Naive B cell (primary cell): ENCODE data around the gene GPR89A. TPM values are rescaled to one million over a fixed set of nuclear protein-coding genes. Genes with fewer than 3 reads are reported as not detected.
"Not testable (repeated sequence)": the region's sequence is repeated elsewhere in the genome, so short reads cannot be mapped to it uniquely, and the experiment has no call there.

ENCODE experiments used
- ATAC-seq, 2 donors: fragments of 150-1000 bp; cut with Tn5 transposase; 2 replicates each; pipeline ENCODE4 v1.10.0; 2021; ENCODE audit warnings: low read depth in 2 of 2, mild to moderate bottlenecking in 2 of 2, moderate library complexity in 2 of 2
- DNase-seq: peaks from one replicate; pipeline ENCODE4 v3.0.0; 2022
- H3K27ac Mint-ChIP-seq, 6 donors: one replicate each; pipeline ENCODE4 v1.8.0; 2020 to 2022; ENCODE audit warnings: mild to moderate bottlenecking in 6 of 6, mixed read lengths in 6 of 6, moderate library complexity in 5 of 6, inconsistent platforms in 2 of 6
- H3K27me3 Mint-ChIP-seq, 3 donors: one replicate each; pipeline ENCODE4 v1.8.0; 2021 to 2022; ENCODE audit warnings: mixed read lengths in 3 of 3, mild to moderate bottlenecking in 1 of 3
- H3K36me3 Mint-ChIP-seq, 2 donors: one replicate each; pipeline ENCODE4 v1.8.0; 2020 to 2022; ENCODE audit warnings: mixed read lengths in 2 of 2, inconsistent platforms in 1 of 2, mild to moderate bottlenecking in 1 of 2
- H3K4me1 Mint-ChIP-seq, 3 donors: one replicate each; pipeline ENCODE4 v1.8.0; 2020 to 2022; ENCODE audit warnings: mixed read lengths in 3 of 3, inconsistent platforms in 1 of 3, mild to moderate bottlenecking in 1 of 3, moderate library complexity in 1 of 3
- H3K4me3 Mint-ChIP-seq, 8 donors: one replicate each; pipeline ENCODE4 v1.8.0; 2020 to 2022; ENCODE audit warnings: mild to moderate bottlenecking in 8 of 8, mixed read lengths in 8 of 8, moderate library complexity in 8 of 8, inconsistent platforms in 2 of 8
- H3K9me3 Mint-ChIP-seq, 7 donors: one replicate each; pipeline ENCODE4 v1.8.0; 2020 to 2022; ENCODE audit warnings: mixed read lengths in 7 of 7, mild to moderate bottlenecking in 5 of 7, inconsistent platforms in 2 of 7, moderate library complexity in 1 of 7
- polyA plus RNA-seq, 6 donors: library from polyadenylated mRNA; unstranded; fragments of 300-500 nt; fragmentation: Illumina TruSeq; gene quantifications; one replicate each; pipeline ENCODE4 v1.2.3, GENCODE V29; 2021; ENCODE audit warnings: low read depth in 6 of 6

Gene GPR89A
- polyA plus RNA-seq, 6 donors from 2014 or later: 3.0 to 25.0 (median 17.3) TPM

GRCh38 chr1:145641886-145642285, 34.1 kb downstream of the GPR89A start:
- H3K4me1 Mint-ChIP-seq, H3K4me3 Mint-ChIP-seq, H3K36me3 Mint-ChIP-seq, ATAC-seq, H3K9me3 Mint-ChIP-seq, H3K27ac Mint-ChIP-seq, H3K27me3 Mint-ChIP-seq, DNase-seq: not testable (repeated sequence)

DNA sequence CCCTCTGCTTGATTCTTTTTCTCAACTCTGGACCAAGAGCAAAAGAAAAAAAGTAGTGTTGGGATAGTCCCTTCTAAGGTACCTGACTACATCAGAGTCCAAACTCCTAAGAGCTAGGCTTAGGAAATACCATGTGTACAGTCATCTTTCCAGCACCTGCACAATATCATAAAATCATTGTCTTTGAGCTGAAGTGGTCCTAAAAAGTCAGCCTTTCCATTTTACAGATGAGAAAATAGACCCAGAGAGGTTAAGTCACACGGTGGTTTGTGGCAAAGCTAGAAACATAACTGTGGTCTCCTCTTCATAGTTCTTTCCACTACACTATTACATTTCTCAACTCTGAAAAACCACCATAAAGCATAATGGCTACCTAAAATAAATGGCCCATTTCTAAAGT, 36.2 kb downstream of the GPR89A start:
- H3K4me3 Mint-ChIP-seq, H3K4me1 Mint-ChIP-seq, H3K36me3 Mint-ChIP-seq, DNase-seq, H3K9me3 Mint-ChIP-seq, H3K27ac Mint-ChIP-seq, ATAC-seq, H3K27me3 Mint-ChIP-seq: not testable (repeated sequence)

DNA sequence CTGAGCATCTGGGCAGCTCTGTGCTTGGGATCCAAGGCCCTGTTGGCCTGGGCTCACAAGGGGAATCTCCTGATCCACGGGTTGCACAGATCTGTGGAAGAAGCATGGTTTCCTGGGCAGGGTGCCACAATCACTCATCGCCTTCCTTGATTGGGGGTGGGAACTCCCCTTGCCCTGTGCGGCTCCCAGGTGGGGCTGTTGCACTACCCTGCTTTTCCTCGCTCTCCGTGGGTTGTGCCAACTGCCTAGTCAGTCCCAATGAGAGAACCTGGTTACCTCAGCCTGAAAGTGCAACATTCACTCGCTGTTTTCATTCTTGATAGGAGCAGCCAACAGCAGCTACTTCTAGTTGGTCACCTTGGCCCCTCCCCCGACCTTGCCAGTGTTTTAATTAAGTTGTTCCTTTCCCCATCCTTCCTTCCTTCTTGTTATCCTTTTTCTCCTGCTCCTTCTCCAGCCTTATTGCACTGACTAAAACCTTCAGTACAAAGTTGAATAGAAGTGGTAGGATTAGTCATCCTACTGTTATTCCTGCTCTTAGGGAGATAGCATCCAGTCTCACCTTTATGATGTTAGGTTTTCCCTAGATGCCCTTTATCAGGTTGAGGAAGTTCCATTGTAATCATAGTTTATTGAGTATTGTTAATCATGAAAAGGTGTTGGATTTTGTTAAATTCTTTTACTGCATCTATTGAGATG, 48.6 kb downstream of the GPR89A start:
- not testable (repeated sequence) for DNase-seq, ATAC-seq, H3K27ac Mint-ChIP-seq, H3K4me3 Mint-ChIP-seq, H3K4me1 Mint-ChIP-seq, H3K36me3 Mint-ChIP-seq, H3K27me3 Mint-ChIP-seq, H3K9me3 Mint-ChIP-seq

DNA sequence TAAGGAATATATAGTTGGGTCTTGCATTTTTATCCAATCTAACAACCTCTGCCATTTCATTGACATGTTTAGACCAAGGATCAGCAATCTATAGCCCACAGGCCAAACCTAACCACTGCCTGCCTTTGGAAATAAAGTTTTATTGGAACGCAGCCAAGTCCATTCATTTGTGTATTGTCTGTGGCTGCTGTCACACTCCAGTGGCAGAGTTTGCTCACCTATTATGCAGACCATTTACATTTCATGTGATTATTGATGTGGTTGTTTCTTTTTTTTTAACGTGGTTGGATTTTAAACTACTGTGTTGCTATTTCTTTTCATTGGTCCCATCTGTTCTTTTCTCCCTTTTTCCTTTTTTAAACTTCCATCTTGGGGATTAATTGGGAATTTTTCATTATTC, 54.7 kb downstream of the GPR89A start:
- H3K9me3 Mint-ChIP-seq: not testable (repeated sequence)

DNA sequence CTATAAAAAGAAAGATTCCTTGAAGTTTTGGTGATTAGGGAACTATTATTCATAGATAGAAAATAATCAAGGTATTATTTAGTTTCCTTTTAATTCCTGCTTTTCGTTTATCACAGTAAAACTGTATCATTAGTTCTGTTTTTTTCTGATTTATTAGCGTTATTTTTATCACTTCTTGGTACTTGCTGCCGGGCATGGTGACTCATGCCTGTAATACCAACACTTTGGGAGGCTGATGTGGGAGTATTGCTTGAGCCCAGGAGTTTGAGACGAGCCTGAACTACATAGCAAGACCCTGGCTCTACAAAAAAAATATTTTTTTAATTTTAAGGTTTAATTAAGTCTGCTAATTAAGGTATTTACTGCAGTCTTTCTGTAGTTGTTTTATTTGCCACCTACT, 57.2 kb downstream of the GPR89A start:
- not testable (repeated sequence) for ATAC-seq, H3K27ac Mint-ChIP-seq, H3K36me3 Mint-ChIP-seq, H3K9me3 Mint-ChIP-seq, H3K4me1 Mint-ChIP-seq, H3K27me3 Mint-ChIP-seq, H3K4me3 Mint-ChIP-seq, DNase-seq

More for the DNA sequence above, 54.7 kb downstream of the GPR89A start:
- not testable (repeated sequence) for DNase-seq, H3K27me3 Mint-ChIP-seq, ATAC-seq, H3K4me3 Mint-ChIP-seq, H3K36me3 Mint-ChIP-seq, H3K4me1 Mint-ChIP-seq, H3K27ac Mint-ChIP-seq

DNA sequence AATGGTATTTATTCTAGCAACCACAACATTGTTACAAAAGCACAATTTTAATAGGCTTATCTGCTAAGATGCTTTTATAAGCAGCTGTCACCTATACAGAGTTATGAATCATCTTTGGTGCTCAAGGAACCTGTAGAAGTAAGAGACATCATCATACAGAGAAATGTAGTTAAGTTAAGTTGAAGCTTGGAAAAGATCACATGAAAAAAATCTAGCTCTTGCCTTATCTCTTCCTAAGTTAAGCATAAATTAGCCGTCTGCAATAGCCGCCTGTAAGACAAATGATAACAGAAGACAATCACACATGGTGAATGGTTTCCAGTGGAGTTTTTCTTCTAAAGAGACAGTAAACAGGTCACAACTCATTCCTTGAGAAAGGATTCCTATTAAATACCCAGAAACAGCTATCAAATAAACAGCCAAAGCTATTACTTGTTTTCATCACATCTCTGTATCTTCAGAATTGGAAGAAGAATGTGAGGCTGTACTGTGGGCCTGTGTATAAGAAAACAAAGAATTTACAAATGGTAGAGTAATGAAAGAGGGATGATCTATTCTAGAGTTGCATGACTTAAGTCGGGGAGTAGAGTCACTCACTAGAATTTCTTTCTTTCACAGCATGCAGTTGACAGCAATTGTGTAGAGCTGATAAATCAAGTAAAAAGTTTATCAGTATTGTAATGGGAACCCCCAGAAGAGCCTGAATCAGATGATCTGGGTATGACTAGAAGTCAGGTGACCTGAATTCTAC, 63.4 kb downstream of the GPR89A start:
- not testable (repeated sequence) for DNase-seq, H3K27me3 Mint-ChIP-seq, H3K36me3 Mint-ChIP-seq, ATAC-seq, H3K27ac Mint-ChIP-seq, H3K9me3 Mint-ChIP-seq, H3K4me3 Mint-ChIP-seq
- peaks cover 0 to 17% (median 7%) of the 10 kb centered on the region in 3 donors for H3K4me1 Mint-ChIP-seq

GRCh38 chr1:145673217-145673616, 65.4 kb downstream of the GPR89A start:
- not testable (repeated sequence) for ATAC-seq, H3K4me3 Mint-ChIP-seq, H3K9me3 Mint-ChIP-seq, H3K27me3 Mint-ChIP-seq, DNase-seq, H3K36me3 Mint-ChIP-seq, H3K27ac Mint-ChIP-seq
- peaks cover 0 to 14% (median 7%) of the 10 kb centered on the region in 3 donors for H3K4me1 Mint-ChIP-seq

DNA sequence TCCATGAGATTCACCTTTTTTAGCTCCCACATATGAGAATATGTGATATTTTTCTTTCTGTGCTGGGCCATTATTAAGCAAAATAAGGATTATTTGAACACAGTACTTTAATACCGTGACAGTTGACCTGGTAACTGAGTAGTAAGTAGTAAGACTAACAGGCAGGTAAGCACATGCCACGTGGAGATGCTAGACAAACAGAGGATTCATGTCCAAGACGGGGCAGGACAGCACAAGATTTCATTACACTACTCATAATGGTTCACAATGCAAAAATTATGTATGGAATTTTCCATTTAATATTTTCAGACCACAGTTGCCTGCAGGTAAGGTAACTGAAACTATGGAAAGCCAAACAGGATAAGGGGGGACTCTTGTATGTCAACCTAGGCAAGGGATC, 77.1 kb downstream of the GPR89A start:
- DNase-seq, H3K27ac Mint-ChIP-seq, H3K27me3 Mint-ChIP-seq, H3K9me3 Mint-ChIP-seq, ATAC-seq, H3K36me3 Mint-ChIP-seq, H3K4me3 Mint-ChIP-seq, H3K4me1 Mint-ChIP-seq: not testable (repeated sequence)

GRCh38 chr1:145686078-145686477, 78.3 kb downstream of the GPR89A start:
- not testable (repeated sequence) for H3K27me3 Mint-ChIP-seq, H3K27ac Mint-ChIP-seq, H3K9me3 Mint-ChIP-seq, H3K36me3 Mint-ChIP-seq, ATAC-seq, DNase-seq, H3K4me3 Mint-ChIP-seq
- H3K4me1 Mint-ChIP-seq: peaks cover 0 to 11% (median 5%) of the 10 kb centered on the region in 3 donors

- no peak overlapping the region for H3K4me3 Mint-ChIP-seq
- no peaks in the 10 kb centered on the region for H3K9me3 Mint-ChIP-seq
- no peaks in the 10 kb centered on the region for H3K36me3 Mint-ChIP-seq
- H3K4me1 Mint-ChIP-seq: peaks cover 0 to 11% (median 5%) of the 10 kb centered on the region in 3 donors
- ATAC-seq: no peak
- H3K27ac Mint-ChIP-seq: peak overlapping the region in 1 of 6 donors; percentile 23
- H3K27me3 Mint-ChIP-seq: no peaks in the 10 kb centered on the region
- DNase-seq: no peak
These were observed 80.5 kb downstream of the GPR89A start for GRCh38 chr1:145688328-145688727.

DNA sequence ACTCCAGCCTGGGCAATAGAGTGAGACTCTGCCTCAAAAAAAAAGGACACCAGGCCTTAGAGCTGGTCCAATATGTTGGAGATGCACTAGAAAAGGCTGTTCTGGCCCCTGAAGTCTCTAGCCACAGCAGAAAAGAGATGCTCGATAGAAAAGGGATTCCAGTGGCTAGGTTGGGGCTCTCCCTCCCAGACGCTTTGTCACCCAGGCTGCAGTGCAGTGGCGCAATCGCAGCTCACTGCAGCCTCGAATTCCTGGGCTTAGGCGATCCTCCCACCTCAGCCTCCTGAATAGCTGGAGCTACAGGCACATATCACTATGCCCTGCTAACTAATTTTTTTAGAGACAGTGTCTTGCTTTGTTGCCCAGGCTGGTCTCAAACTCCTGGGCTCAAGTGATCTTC, 81.1 kb downstream of the GPR89A start:
- Mint-ChIP-seq H3K27me3 (no peaks in the 10 kb centered on the region), H3K9me3 (no peaks in the 10 kb centered on the region), H3K27ac (no peak overlapping the region), H3K4me3 (no peak overlapping the region), H3K36me3 (no peaks in the 10 kb centered on the region), H3K4me1 (peaks cover 0 to 11% (median 5%) of the 10 kb centered on the region in 3 donors)
- ATAC-seq: no peak
- DNase-seq: no peak

DNA sequence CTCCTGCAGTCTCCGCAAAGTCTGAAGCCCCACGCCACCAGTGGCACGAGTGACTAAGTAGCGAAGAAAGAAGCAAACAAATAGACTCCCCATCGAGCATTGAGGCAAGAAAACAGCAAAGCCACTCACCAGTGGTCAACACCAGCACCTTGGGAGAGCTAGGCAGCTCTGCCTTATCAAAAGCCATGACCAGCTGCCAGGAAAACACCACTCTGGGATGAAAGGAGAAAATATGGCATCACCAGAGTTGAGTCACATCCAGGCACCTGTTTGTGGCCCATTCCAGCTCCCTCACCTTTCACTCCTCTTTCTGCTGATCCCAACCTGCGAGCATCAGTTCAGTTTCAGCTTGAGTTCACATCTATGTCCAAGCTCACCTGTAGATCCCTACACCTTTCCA, 82.1 kb downstream of the GPR89A start:
- H3K9me3 Mint-ChIP-seq: no peaks in the 10 kb centered on the region

DNA sequence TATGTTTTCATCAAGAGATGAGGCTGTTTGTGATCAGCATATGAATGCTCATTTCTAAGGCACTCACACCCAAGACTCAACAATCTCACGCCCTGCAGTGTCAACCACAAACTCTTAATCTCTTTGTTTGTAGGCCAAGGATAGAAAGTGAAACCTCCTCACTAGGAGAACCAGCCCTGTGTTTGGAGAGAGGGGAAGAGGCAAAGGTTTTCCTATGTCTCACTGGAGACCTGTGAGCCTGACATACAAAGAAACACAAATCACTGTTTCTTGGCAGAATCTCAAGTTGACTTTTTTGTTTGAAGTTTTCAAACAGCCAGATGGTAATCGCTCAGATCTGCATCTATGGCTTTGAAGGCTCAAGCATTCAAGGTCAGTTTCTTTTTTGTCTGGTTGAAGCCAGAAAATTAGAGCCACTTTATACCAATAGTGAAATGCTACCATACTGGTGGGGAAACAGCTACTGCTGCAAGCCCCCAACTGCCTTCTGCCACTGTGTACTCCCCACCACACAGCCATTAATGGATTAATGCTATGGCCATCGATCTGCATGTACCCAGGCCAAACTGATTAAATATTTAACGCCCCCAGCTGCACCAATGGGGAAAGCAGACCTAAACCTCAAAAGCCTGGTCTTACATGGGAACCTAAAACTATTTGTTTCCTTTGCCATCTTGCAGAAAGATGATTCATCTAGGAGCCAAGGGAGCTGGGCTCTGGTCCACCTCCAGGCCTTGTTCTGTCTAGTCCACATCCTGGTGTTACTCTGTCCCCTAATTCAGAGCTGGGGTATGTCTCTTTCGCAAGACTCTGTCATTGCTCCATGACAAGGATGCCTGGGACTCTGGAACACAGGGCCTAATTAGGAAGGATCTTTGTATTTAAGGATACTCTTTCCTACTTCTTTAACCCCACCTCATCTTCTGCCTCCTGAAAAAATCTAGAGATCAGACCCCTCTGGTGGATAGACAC, 83.1 kb downstream of the GPR89A start:
- Mint-ChIP-seq H3K36me3 (no peaks in the 10 kb centered on the region), H3K4me1 (peaks cover 4 to 11% (median 5%) of the 10 kb centered on the region in 3 donors), H3K4me3 (no peak overlapping the region), H3K9me3 (no peaks in the 10 kb centered on the region), H3K27ac (no peak overlapping the region), H3K27me3 (no peaks in the 10 kb centered on the region)
- DNase-seq: no peak
- no peak for ATAC-seq

More for the DNA sequence above, 82.1 kb downstream of the GPR89A start:
- Mint-ChIP-seq H3K4me3 (no peak overlapping the region), H3K4me1 (peaks cover 0 to 11% (median 5%) of the 10 kb centered on the region in 3 donors), H3K27me3 (no peaks in the 10 kb centered on the region), H3K27ac (peak overlapping the region in 2 of 6 donors; percentile 33 to 41), H3K36me3 (no peaks in the 10 kb centered on the region)
- ATAC-seq (no peak), DNase-seq (no peak)
